Erythroblast (primary cell): ENCODE results near the gene OTX2.

Experiments
- DNase-seq, 2 experiments: peaks; one replicate each; lab custom pipeline; 2025; lab: John Stamatoyannopoulos, UW
- GATA1 ChIP-seq: IDR thresholded peaks from 2 replicates; pipeline ENCODE4 v1.6.1; 2011; ENCODE audit warnings: low read depth, mild to moderate bottlenecking, control low read depth, low read length, moderate library complexity
- POLR2A ChIP-seq: IDR thresholded peaks from 2 replicates; pipeline ENCODE4 v1.6.1; 2011; ENCODE audit warnings: mild to moderate bottlenecking, low read length

Gene OTX2

GRCh38 chr14:56808383-56809269 lies 1.7 kb downstream of the OTX2 start:
- no peak for DNase-seq
- TF ChIP-seq POLR2A (no peak), GATA1 (no peak)

DNA sequence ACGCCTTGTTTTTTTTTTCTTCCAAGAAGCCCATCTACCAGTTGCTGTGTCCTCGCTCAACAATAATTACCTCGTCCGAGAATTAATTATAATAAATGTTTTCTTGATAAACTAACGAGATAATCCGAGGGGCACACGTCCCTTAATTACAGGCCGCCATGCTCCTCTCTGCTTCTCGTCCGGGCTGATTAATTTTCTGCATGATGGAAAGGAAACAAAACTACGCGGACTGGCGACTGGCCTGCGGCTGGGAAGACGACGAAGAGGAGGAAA lies 2.2 kb downstream of the OTX2 start:
- TF ChIP-seq POLR2A (no peak), GATA1 (no peak)
- DNase-seq = no peak

DNA sequence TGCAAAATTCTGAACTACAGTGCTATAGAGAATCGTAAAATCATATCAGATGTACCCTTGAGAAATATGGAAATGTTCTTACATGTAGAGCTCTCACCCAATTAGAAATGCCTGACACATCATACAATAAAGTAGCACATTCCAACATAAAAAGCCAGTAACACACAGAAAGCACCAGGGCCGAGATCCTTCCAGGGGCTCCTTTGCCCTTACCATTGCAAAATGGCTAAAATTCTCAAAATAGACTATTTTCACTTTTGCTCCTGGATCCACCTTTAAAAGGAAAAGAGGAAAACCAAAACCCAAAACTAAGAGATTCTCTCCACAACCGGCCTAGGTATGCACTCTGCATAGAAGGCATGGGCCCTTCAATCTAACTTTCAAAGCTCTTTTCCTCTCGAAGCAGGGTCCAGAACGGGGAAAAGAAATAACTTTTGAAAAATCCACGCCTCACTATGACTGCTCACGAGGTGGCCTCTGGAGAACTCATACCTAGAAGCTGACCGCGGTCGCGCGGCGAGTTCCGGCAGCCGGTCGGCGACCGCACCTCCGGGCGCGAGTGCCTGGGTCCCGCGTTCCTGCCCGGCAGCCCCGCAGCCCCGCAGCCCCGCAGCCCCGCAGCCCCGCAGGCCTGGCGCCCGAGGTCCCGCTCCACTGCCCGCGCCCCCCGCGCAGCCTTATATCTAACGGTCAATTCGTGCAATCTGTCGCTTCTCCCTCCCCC lies 2.7 kb downstream of the OTX2 start:
- no peak for DNase-seq
- TF ChIP-seq POLR2A (no peak), GATA1 (no peak)

GRCh38 chr14:56806760-56807159 lies 3.5 kb downstream of the OTX2 start:
- no peak for DNase-seq
- TF ChIP-seq GATA1 (no peak), POLR2A (no peak)

DNA sequence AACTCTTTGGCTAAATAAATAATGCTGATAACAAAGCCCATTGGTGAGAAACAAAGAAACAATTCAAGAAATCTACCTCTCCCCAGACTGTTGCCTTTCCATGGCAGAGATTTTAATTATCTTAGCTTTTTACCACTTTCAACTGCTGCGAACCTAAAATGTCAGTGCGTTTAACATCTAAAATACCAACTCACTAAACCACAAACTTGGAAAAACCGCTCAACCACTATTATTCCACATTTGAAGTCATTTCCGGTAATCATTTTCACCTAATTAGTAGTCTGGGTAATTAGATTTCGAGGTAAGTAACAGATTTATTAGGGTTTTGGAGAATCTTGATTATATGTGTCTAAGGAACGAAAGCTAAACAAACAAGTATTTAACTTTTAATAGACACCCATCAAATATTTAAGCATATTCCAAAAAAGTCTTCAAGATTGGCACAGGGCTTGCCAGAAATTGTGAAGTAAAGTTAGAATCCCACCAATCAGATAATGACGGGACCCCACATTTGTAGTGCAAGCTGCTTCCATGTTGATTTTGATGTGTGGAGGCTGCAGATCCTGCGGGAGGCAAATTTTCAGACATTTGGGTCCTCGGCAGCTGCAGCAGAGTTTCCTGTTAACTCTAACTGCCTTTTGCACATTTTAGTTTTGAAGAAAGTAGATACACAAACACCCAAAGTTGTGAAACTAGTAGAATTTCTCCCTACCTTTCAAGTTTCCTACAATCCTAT lies 4.1 kb downstream of the OTX2 start:
- DNase-seq = no peak
- TF ChIP-seq POLR2A (no peak), GATA1 (no peak)

DNA sequence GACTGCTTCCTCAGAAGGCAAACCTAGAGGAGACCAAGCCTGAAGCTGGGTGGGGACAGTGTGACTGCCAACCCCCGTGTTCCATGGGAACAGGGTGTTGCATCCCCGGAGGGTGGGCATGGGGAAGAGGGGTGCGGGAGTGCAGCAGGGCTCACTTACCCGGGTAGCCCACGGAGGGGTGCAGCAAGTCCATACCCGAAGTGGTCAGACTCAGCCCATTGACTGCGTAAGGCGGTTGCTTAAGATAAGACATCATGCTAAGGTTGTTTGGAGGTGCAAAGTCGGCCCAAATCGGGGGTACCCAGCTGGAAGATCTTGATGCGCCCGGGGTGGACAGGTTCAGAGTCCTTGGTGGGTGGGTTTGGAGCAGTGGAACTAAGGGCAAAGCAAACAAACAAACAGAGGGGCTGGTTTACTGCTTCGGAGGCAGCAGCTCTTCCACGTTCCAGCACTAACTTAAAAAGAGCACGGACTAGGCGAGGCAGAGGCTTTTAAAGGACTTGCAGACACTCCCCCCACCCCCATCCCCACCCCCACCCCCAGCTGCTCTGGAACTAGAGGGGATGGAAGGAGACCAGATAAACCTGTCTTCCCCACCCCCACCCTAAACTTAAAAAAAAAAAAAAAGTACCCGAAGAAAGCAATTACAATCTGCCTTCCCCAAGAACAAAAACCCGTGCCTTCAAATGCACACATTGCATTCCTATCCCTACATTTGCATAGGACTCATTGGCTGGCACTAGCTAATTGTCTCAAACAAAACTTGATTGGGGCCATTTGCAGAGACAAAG lies 4.9 kb downstream of the OTX2 start:
- no peak for DNase-seq
- no peak for TF ChIP-seq POLR2A
- no peak for TF ChIP-seq GATA1

- DNase-seq = no peak
- no peak for TF ChIP-seq POLR2A
- no peak for TF ChIP-seq GATA1
Measured at GRCh38 chr14:56803816-56804535, 6.3 kb downstream of the OTX2 start.

GRCh38 chr14:56801920-56802319 lies 8.4 kb downstream of the OTX2 start:
- TF ChIP-seq GATA1 (no peak), POLR2A (no peak)

GRCh38 chr14:56799343-56799645 lies 11.0 kb downstream of the OTX2 start:
- TF ChIP-seq POLR2A = no peak
- no peak for TF ChIP-seq GATA1
- no peak for DNase-seq

More at GRCh38 chr14:56801920-56802319, 8.4 kb downstream of the OTX2 start:
- DNase-seq = no peak

GRCh38 chr14:56798447-56799342 lies 11.6 kb downstream of the OTX2 start:
- no peak for TF ChIP-seq POLR2A
- TF ChIP-seq GATA1 = no peak
- no peak for DNase-seq

- DNase-seq = no peak
- no peak for TF ChIP-seq GATA1
- no peak for TF ChIP-seq POLR2A
Measured at GRCh38 chr14:56797569-56798446, 12.5 kb downstream of the OTX2 start.

DNA sequence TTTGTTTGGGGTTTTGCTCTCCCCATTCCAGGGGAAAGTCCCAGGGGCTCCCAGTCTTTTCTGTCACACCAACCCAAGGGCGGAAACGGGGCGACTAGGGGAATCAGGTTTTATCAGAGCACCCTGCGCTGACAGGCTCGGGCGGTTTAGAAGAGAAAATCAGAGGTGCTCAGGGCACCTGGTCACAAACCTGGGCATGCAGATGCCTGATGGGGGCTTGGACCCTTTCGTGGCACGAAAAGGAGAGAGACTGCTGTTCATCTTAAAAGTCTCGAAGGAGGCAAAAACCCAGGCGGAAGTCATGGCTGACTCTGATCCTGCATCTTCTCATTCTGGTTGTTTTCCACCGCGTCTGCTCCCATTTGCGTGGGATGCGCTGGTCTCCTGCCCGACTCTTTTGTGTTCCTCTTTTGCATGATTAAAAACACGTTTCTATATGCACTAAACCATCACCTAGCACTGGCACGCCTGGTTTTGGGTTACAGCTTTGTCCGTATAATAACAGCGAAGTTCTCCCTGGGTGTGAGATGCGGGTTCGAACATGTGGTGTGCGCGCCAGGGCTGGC lies 13.2 kb downstream of the OTX2 start:
- no peak for TF ChIP-seq POLR2A
- TF ChIP-seq GATA1 = no peak

More for the DNA sequence above, 13.2 kb downstream of the OTX2 start:
- DNase-seq = no peak
